HepG2 (cell line): ENCODE measurements around the gene C1orf226. TPM values are rescaled to one million over a fixed set of nuclear protein-coding genes. Genes with fewer than 3 reads are reported as not detected.

Experiments used
- ATAC-seq: fragments of 200-7000 bp; cut with Tn5 transposase; 3 replicates; pipeline ENCODE4 v1.9.1; 2020; ENCODE audit warnings: mild to moderate bottlenecking, moderate library complexity
- BruUV-seq: library from RNA; stranded (reverse); fragments of 400-500 nt; replicated peaks from 2 replicates; lab custom pipeline; 2021; lab: Mats Ljungman, UMichigan
- CTCF ChIA-PET: fragments of 300-600 bp; formaldehyde crosslinking; extraction: SDS; loops from one replicate; lab custom pipeline; 2021; ENCODE audit warnings: low total read pairs, inconsistent platforms, low intra/inter-chr PET ratio; lab: Yijun Ruan, JAX
- POLR2A ChIA-PET: fragments of 350-600 bp; sonication (Branson Sonifier 250); formaldehyde crosslinking; loops from one replicate; lab custom pipeline; 2020; ENCODE audit warnings: antibody characterized with exemption, inconsistent platforms; lab: Yijun Ruan, JAX
- DNase-seq: peaks from one replicate; pipeline ENCODE4 v3.0.0-alpha.2; 2015; ENCODE audit warnings: low spot score
- FAIRE-seq: peaks from 3 replicates; lab custom pipeline; 2011; peaks lifted over from hg19 to GRCh38; lab: Jason Lieb, UNC
- H2AFZ ChIP-seq: one replicate; pipeline ENCODE4 v1.6.1; 2011; ENCODE audit warnings: low read length, inconsistent platforms
- H3K27ac ChIP-seq: fragments of 300-600 bp; 3 replicates; pipeline ENCODE4 v1.8.0; 2011; ENCODE audit warnings: mixed run types, mild to moderate bottlenecking, mixed read lengths, low read length, inconsistent platforms; ENCODE audit not compliant: insufficient read depth; ENCODE audit errors: extremely low read length
- H3K27me3 ChIP-seq, 2 experiments: fragments of 200-600 bp in 1 of 2; 2 replicates in 1 of 2; 3 replicates in 1 of 2; pipeline versions ENCODE4 v1.6.0 to v1.8.0; 2011; ENCODE audit warnings: low read length in 2 of 2, mild to moderate bottlenecking in 2 of 2, moderate library complexity in 2 of 2, inconsistent platforms in 1 of 2; ENCODE audit not compliant: insufficient read depth in 2 of 2, control insufficient read depth in 1 of 2
- H3K36me3 ChIP-seq, 2 experiments: fragments of 200-600 bp in 1 of 2; replicated peaks in 1 of 2; 2 replicates in 1 of 2; 3 replicates in 1 of 2; pipeline versions ENCODE4 v1.5.1 to v1.8.0; 2011; ENCODE audit warnings: low read length in 2 of 2, inconsistent platforms in 1 of 2; ENCODE audit not compliant: insufficient read depth in 2 of 2, control insufficient read depth in 1 of 2
- H3K4me1 ChIP-seq: 2 replicates; pipeline ENCODE4 v1.5.1; 2012; ENCODE audit warnings: low read length, inconsistent platforms; ENCODE audit not compliant: insufficient read depth
- H3K4me2 ChIP-seq: 2 replicates; pipeline ENCODE4 v1.6.0; 2011; ENCODE audit warnings: low read depth, low read length, inconsistent platforms
- H3K4me3 ChIP-seq, 3 experiments: fragments of 200-600 bp in 1 of 3; sonication (generic), shearing (Covaris generic) in 1 of 3; replicated peaks in 1 of 3; 2 replicates each; pipeline ENCODE4 v1.5.1; 2011 to 2016; ENCODE audit warnings: low read length in 3 of 3, inconsistent platforms in 2 of 3, low read depth in 2 of 3, mild to moderate bottlenecking in 2 of 3, control low read depth in 1 of 3, mixed read lengths in 1 of 3; ENCODE audit not compliant: insufficient read depth in 1 of 3
- H3K79me2 ChIP-seq: one replicate; pipeline ENCODE4 v1.6.1; 2011; ENCODE audit warnings: low read length, inconsistent platforms; ENCODE audit not compliant: insufficient read depth
- H3K9ac ChIP-seq: 2 replicates; pipeline ENCODE4 v1.6.0; 2011; ENCODE audit warnings: mild to moderate bottlenecking, low read depth, low read length, inconsistent platforms; ENCODE audit not compliant: insufficient read depth
- H3K9me3 ChIP-seq: 2 replicates; pipeline ENCODE4 v1.5.1; 2012; ENCODE audit warnings: mild to moderate bottlenecking, low read length
- H4K20me1 ChIP-seq: 2 replicates; pipeline ENCODE4 v1.6.0; 2011; ENCODE audit warnings: inconsistent platforms, mild to moderate bottlenecking, low read length, moderate library complexity; ENCODE audit not compliant: insufficient read depth
- ZMAT3 ChIP-seq: sonication (generic); formaldehyde crosslinking; conservative IDR thresholded peaks from 2 replicates; pipeline ENCODE4 v1.7.0; 2021; ENCODE audit warnings: missing genetic modification reagents
- ZNF414 ChIP-seq: sonication (generic); formaldehyde crosslinking; IDR thresholded peaks from 2 replicates; pipeline ENCODE4 v1.5.0; 2020; ENCODE audit warnings: missing genetic modification reagents
- ZNF839 ChIP-seq: sonication (generic); formaldehyde crosslinking; IDR thresholded peaks from 2 replicates; pipeline ENCODE4 v1.4.0; 2020; ENCODE audit warnings: missing genetic modification reagents, mild to moderate bottlenecking, borderline replicate concordance
- ZNF879 ChIP-seq: sonication (generic); formaldehyde crosslinking; IDR thresholded peaks from 2 replicates; pipeline ENCODE4 v1.8.1; 2023; ENCODE audit warnings: missing genetic modification reagents
- WGBS: methylation state at CpG from one replicate; pipeline ENCODE4 v1.1.6; 2017; ENCODE audit warnings: low lambda C conversion rate; 5-methylcytosine and 5-hydroxymethylcytosine counted together
- in situ Hi-C: cut with HindIII; loops from 2 replicates; pipeline ENCODE4 v1.10.0; 2017; ENCODE audit warnings: low pct_unique_long_range_greater_than_20kb; ENCODE audit not compliant: extremely low pct_ligation_motif_present
- intact Hi-C: fragments of 100-400 bp; cut with micrococcal nuclease; formaldehyde crosslinking; loops from one replicate; pipeline ENCODE4 v1.10.0; 2022; ENCODE audit not compliant: unreplicated experiment
- polyA plus RNA-seq, 8 experiments: library from polyadenylated mRNA; depleted of rRNA in 3 of 8; stranded (reverse) in 7 of 8; unstranded in 1 of 8; fragments of >200 nt; fragmentation: Illumina TruSeq in 4 of 8; extraction: Trizol in 4 of 8; gene quantifications; 2 replicates each; pipeline versions ENCODE4 v1.2.1 to v1.2.3, GENCODE V29; 2011 to 2016; ENCODE audit warnings: low read depth in 4 of 8, missing spikeins in 1 of 8, mixed read lengths in 1 of 8; ENCODE audit not compliant: insufficient read depth in 1 of 8
- total RNA-seq, 5 experiments: library from RNA; depleted of rRNA; stranded (reverse); fragments of >200 nt; fragmentation: Illumina TruSeq; extraction: Trizol; gene quantifications; 2 replicates each; pipeline ENCODE4 v1.2.3, GENCODE V29; 2016; ENCODE audit warnings: low read depth in 1 of 5

Gene C1orf226
- total and polyA plus RNA-seq, 2 of the 13 experiments (the other 11 are each of a cell fraction or from before 2014, with no cell fraction given), result 4.7 to 4.9 TPM

GRCh38 chr1:162347281-162347680, 34.2 kb upstream of the C1orf226 start:
- no peaks in the 10 kb centered on the region for H3K27me3 ChIP-seq
- no TSS peak for BruUV-seq
- FAIRE-seq (no peak), ATAC-seq (no peak)
- no peaks in the 10 kb centered on the region for H3K9me3 ChIP-seq
- H3K4me1 ChIP-seq, result no peaks in the 10 kb centered on the region
- ChIA-PET POLR2A (no interaction called here), CTCF (no interaction called here)
- in situ Hi-C loops (no loop called here), intact Hi-C loops (no loop called here)
- no peak overlapping the region for H3K27ac ChIP-seq
- TF ChIP-seq ZNF414 (CRISPR knock-in tag) (no peak), ZNF879 (no peak), ZNF839 (CRISPR knock-in tag) (no peak)
- TF ChIP-seq, all 625 proteins: peak for 0
- Histone ChIP-seq H3K79me2 (no peaks in the 10 kb centered on the region), H2AFZ (no peak overlapping the region), H4K20me1 (no peaks in the 10 kb centered on the region), H3K9ac (no peak overlapping the region), H3K4me2 (no peak overlapping the region), H3K4me3 (no peak overlapping the region), H3K36me3 (peaks cover 6 to 18% of the 10 kb centered on the region in 2 experiments; a peak in 4 of 5 replicates)
- 65% methylated on average over 3 of the region's 3 CpGs for WGBS
- DNase-seq, result no peak

- BruUV-seq, result no TSS peak
- Histone ChIP-seq H3K79me2 (no peaks in the 10 kb centered on the region), H3K27me3 (no peaks in the 10 kb centered on the region), H4K20me1 (no peaks in the 10 kb centered on the region), H3K4me3 (no peak overlapping the region), H2AFZ (no peak overlapping the region), H3K9ac (no peak overlapping the region), H3K9me3 (no peaks in the 10 kb centered on the region), H3K36me3 (peaks cover 8 to 31% of the 10 kb centered on the region in 2 experiments; a peak in 4 of 5 replicates), H3K4me1 (no peaks in the 10 kb centered on the region), H3K27ac (no peak overlapping the region), H3K4me2 (no peak overlapping the region)
- WGBS, result 81% methylated on average over 11 of the region's 11 CpGs
- DNase-seq, result no peak
- in situ Hi-C loops (no loop called here), intact Hi-C loops (no loop called here)
- no peak for ATAC-seq
- CTCF ChIA-PET, result no interaction called here
- no peak for FAIRE-seq
- no peak for TF ChIP-seq ZMAT3
- POLR2A ChIA-PET, result no interaction called here
Measured at GRCh38 chr1:162349635-162350330, 31.7 kb upstream of the C1orf226 start.
